Renal cortical epithelial cell (primary cell): ENCODE data around the gene DPH7. TPM values are rescaled to one million over a fixed set of nuclear protein-coding genes. Genes with fewer than 3 reads are reported as not detected.
"Not testable (repeated sequence)": the region's sequence is repeated elsewhere in the genome, so short reads cannot be mapped to it uniquely, and the experiment has no call there.

Experiments
- DNase-seq: peaks from one replicate; pipeline ENCODE4 v3.0.0-alpha.2; 2011; ENCODE audit warnings: low read depth
- total RNA-seq: library from RNA; depleted of rRNA; stranded (reverse); fragments of >200 nt; gene quantifications from 2 replicates; pipeline ENCODE4 v1.2.3, GENCODE V29; 2014

Gene DPH7
- total RNA-seq, result 15.8 and 29.9 TPM in 2 replicates

- peak; percentile 59 for DNase-seq
Measured at GRCh38 chr9:137578518-137579258, at the start of gene DPH7. Gene DPH7, minus strand, starts transcription at chr9:137578925. Its CDS starts 148 bp downstream, at chr9:137578777.

- not testable (repeated sequence) for DNase-seq
Measured at GRCh38 chr9:137627406-137627805, 48.7 kb upstream of the DPH7 start.

DNA sequence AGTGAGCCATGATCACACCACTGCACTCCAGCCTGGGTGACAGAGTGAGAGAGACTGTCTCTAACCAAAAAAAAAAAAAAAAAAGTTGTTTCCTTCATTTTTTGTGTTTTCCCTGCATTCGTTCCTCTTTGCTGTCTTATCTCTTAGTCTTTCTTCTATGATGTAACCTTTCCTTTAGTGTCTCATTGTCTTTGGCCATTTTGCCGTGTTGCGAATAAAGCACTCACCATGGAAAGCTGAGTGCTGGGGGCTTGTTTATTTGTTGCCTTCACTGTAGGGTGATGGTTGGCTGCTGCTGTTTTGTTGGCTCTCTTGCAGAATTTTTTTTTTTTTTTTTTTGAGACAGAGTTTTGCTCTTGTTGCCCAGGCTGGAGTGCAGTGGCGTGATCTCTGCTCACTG lies 47.7 kb upstream of the DPH7 start:
- no peak for DNase-seq

DNA sequence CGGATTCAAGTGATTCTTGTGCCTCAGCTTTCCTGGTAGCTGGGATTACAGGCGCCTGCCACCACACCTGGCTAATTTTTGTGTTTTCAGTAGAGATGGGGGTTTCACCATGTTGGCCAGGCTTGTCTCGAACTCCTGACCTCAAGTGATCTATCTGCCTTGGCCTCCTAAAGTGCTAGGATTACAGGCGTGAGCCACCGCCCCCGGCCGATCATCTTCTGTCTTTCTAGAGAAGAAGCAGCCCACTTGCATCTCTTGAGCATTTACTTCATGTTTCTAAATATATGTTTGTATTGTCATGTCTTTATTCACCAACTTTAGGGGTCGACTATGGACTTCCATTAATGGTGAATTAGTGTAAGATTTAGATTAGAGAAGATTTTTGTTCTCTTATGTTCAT lies 43.5 kb upstream of the DPH7 start:
- not testable (repeated sequence) for DNase-seq

DNA sequence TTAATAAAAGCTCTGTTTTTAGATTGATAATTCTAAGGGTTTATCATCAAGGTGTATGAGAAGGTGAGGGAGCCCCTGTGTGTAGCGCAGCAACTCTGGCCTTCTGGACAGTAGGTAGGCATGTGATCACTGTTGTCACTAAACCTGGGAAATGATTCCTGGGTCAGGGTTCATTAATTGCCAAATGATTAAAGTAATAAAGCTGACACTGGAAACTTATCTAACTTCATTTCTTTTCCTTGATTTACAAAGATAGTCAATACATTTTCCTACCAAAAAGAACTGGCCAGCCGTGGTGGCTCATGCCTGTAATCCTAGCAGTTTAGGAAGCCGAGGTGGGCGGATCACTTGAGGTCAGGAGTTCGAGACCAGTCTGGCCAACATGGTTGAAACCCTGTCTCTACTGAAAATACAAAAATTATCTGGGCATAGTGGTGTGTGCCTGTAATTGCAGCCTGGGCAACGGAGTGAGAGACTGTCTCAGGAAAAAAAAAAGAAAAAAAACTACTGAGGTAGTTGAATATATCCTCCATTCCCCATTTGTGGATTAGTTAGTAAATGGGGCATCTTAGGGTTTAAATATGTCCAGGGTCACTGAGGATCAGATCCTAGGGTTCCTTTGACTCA lies 42.5 kb upstream of the DPH7 start:
- DNase-seq, result no peak

GRCh38 chr9:137620581-137620980 lies 41.9 kb upstream of the DPH7 start:
- DNase-seq, result no peak

DNA sequence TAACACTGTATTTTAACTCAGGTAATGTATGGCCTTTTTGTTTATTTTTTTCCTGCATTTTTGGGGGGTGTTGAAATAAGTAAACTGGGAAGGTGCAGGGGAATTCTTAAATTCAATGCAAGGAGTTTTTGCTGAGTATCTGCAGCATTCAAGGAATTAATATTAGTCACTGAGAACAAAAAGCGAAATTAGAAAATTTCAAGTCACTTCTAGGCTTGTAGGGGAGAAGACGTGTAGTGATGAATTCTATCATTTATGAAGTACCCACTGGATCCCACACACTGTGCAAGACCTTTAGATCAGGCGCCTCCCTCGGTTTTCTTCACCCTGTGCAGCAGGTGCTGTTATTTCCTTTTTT lies 41.3 kb upstream of the DPH7 start:
- DNase-seq, result no peak

- DNase-seq, result peak; percentile 31
Measured at GRCh38 chr9:137619240-137620047, 40.7 kb upstream of the DPH7 start.

GRCh38 chr9:137618105-137619067 lies 39.7 kb upstream of the DPH7 start, which contains the start of gene EHMT1:
Gene EHMT1, plus strand, starts transcription at chr9:137619005. Its CDS starts 24 bp downstream, at chr9:137619029.
- peak; percentile 36 for DNase-seq

- DNase-seq, result no peak
Measured at GRCh38 chr9:137615387-137615871, 36.7 kb upstream of the DPH7 start.

DNA sequence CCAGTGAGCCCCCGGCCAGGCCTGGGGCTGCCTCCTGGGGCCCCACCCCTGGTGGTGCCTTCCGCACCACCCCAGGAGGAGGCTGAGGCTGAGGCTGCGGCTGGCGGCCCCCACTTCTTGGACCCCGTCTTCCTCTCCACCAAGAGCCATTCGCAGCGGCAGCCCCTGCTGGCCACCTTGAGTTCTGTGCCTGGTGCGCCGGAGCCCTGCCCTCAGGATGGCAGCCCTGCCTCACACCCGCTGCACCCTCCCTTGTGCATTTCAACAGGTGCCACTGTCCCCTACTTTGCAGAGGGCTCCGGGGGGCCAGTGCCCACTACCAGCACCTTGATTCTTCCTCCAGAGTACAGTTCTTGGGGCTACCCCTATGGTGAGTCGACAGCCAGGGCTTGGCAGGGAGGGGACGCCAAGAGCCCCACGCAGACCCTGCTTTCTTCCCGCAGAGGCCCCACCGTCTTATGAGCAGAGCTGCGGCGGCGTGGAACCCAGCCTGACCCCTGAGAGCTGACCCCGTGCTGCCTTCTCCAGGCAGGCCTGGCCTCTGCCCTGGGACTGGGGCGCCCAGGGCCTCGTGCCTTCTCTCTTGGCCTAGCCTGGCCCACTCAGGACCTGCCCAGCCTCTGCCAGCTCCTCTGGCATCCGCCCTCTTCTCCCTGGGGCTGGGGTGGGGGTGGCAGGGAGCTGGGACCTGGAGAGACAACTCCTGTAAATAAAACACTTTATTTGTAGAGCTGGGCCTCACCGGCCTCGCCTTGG lies 36.1 kb upstream of the DPH7 start:
- no peak for DNase-seq

DNA sequence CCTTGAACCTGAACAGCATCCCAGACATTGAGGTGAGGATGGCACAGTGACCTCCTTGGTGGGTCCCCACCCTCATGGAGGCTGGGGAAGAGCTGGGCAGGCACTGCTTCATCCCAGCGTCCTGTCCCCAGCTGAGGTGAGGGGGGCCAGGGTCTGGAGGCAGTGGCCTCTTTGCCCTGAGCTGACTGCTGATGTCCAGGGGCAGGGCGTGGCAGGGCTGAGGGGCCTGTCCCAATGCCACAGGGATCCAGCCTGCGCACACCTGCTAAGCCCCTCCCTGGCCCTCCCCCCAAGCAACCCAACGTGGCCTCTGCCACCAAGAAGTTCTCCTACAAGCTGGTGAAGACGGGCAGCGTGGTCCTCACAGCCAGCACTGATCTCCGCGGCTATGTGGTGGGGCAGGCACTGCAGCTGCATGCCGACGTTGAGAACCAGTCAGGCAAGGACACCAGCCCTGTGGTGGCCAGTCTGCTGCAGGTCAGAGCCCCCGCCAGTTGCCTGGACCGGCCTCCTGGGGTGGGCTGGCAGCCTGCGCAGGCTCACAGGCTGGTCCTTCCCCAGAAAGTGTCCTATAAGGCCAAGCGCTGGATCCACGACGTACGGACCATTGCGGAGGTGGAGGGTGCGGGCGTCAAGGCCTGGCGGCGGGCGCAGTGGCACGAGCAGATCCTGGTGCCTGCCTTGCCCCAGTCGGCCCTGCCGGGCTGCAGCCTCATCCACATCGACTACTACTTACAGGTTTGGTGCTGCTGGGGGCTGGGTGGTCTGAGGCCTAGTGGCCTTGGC lies 35.2 kb upstream of the DPH7 start:
- no peak for DNase-seq

GRCh38 chr9:137613259-137613658 lies 34.5 kb upstream of the DPH7 start:
- DNase-seq, result no peak

DNA sequence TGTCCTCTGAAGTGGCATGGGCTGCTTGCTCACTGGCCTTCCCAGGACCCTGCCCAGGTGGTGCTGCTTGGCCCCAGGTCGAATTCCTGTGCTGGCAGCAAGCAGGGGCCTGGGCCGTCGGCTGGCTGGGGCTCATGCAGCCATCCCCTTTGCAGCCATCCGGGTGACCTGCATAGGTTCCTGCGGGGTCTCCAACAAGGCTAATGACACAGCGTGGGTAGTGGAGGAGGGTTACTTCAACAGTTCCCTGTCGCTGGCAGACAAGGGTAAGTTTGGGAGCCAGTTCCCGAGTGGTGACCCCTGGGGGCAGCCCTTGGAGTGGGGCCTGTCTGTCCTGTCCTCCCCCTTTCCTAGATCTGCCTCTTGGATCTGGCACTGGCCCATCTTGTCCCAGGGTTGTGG lies 34.0 kb upstream of the DPH7 start:
- no peak for DNase-seq

- peak; percentile 91 for DNase-seq
Measured at GRCh38 chr9:137611623-137612609, 33.2 kb upstream of the DPH7 start.

- DNase-seq, result no peak
Measured at GRCh38 chr9:137610944-137611343, 32.2 kb upstream of the DPH7 start.

GRCh38 chr9:137607141-137607857 lies 28.6 kb upstream of the DPH7 start:
- no peak for DNase-seq

DNA sequence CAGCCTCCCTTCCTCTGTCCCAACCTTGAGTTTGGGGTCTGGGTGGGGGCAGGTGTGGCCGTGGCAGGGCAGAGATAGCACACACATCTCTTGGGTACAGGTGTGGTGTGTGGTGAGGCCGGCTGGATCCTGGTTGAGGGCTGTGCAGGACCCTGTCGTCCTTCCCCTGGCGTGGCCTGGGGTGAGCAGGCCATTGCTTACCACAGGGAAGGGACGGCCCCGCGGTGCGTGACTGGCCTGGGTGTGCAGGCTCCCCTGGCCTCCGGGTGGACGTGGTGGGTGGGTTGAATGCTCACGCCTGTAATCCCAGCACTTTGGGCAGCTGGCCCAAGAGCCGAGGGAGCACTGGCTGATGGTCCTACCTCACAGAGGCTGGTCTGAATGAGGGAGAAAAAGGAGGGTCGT lies 28.0 kb upstream of the DPH7 start:
- DNase-seq, result no peak
